LHCN-M2 (cell line): ENCODE results near the gene HMGB2. TPM values are rescaled to one million over a fixed set of nuclear protein-coding genes. Genes with fewer than 3 reads are reported as not detected.

Experiments
- DNase-seq: peaks from one replicate; pipeline ENCODE4 v3.0.0-alpha.2; 2012; ENCODE audit warnings: low read depth
- total RNA-seq: library from RNA; depleted of rRNA; stranded (reverse); fragments of >200 nt; gene quantifications from 2 replicates; pipeline ENCODE4 v1.2.3, GENCODE V29; 2014; rRNA removed

The HMGB2 gene
- total RNA-seq, 1 experiment from 2014 or later, result 213 TPM

GRCh38 chr4:173288698-173289352 is 45.3 kb downstream of the HMGB2 start:
- no peak for DNase-seq

- DNase-seq, result peak; percentile 40
Measured at GRCh38 chr4:173288296-173288695, 45.9 kb downstream of the HMGB2 start.

GRCh38 chr4:173287486-173287885 is 46.7 kb downstream of the HMGB2 start:
- DNase-seq, result no peak

GRCh38 chr4:173284463-173284862 is 49.7 kb downstream of the HMGB2 start:
- DNase-seq, result no peak

GRCh38 chr4:173282626-173283025 is 51.5 kb downstream of the HMGB2 start:
- no peak for DNase-seq

- no peak for DNase-seq
Measured at GRCh38 chr4:173282256-173282562, 51.9 kb downstream of the HMGB2 start.

GRCh38 chr4:173281406-173282255 is 52.5 kb downstream of the HMGB2 start:
- no peak for DNase-seq

Other genes with a start within 250 kb of the HMGB2 start
- 94.9 and 119 TPM in 2 replicates for gene GALNT7, start 165.5 kb downstream of the HMGB2 start, total RNA-seq
- 42.7 and 58.7 TPM in 2 replicates for gene SAP30, start 36.6 kb upstream of the HMGB2 start, total RNA-seq
- gene SCRG1, start 64.8 kb upstream of the HMGB2 start, total RNA-seq, result not detected in 2 replicates
- gene HAND2, start 195.9 kb upstream of the HMGB2 start, total RNA-seq, result 0.17 and 0.71 TPM in 2 replicates